Breast epithelium (tissue), 3 donors: ENCODE data around the gene METAP2.
A peak's percentile ranks its signal among the peaks of the same experiment; 100 is the strongest.

ENCODE experiments used
- CTCF ChIP-seq, 3 donors: fragments of 450-650 bp; IDR thresholded peaks; one replicate each; pipeline ENCODE4 v1.5.1; 2016 to 2017; ENCODE audit warnings: antibody characterized with exemption in 3 of 3, mild to moderate bottlenecking in 3 of 3, moderate library complexity in 3 of 3
- POLR2A ChIP-seq: fragments of 450-650 bp; IDR thresholded peaks from one replicate; pipeline ENCODE4 v1.6.1; 2016; ENCODE audit warnings: antibody characterized with exemption, mild to moderate bottlenecking, moderate library complexity
- POLR2AphosphoS5 ChIP-seq, 3 donors: sonication (generic); formaldehyde crosslinking; IDR thresholded peaks; one replicate each; pipeline ENCODE4 v1.6.1; 2017; ENCODE audit warnings: antibody characterized with exemption in 3 of 3

DNA sequence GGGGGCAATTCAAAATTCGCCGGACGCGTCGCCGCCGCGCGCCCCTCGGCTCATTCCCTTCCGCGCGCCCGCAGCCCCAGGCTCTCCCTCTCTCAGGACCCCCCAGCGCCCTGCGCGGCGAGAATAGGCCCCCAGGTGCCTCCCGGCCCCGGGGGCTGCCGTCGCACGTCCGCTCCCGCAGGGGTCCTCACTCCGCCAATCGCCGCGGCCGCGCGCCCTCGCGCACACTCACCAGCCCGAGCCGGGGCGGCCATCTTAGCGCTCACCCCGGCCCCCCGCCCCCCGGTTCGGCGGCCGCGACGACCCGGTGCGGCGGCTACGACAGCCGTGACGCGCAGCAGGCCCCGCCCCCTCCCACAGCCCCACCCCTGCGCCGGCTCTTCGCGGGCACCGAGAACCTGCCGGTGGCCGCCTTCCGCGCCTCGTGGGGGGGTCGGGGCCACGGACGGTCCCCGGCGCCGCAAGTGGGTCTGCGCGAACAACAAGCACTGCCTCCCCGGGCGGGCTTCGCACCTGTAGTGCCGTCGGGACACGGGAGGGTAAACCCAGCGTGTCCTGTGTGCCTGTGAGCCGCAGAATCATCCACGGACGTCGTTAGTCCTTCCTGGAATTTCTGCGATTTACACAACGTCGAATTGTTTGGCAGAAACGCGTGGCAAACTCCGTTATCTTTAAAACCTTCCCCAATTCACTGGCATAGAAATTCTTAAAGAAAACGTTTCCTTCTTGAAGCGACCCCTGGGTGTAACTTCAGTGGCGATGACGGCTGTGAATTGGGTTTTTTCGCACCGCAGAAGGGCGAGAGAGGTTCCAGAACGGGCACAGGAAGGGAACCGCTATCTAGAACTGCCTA is 74.8 kb downstream of the METAP2 start:
- no peak for TF ChIP-seq CTCF (IDR thresholded peaks at IDR 0.05)
- peak in 2 of 3 donors; percentile 35 to 62 for TF ChIP-seq POLR2AphosphoS5 (IDR thresholded peaks at IDR 0.05)
- no peak for TF ChIP-seq POLR2A
